Measurements from ENCODE around the gene UCP3.

GRCh38 chr11:73977856-73978519 is 30.9 kb downstream of the UCP3 start:
- TF ChIP-seq POLR2A (IDR thresholded peaks at IDR 0.05; ENCODE audit: low read length) (no peak), GATA1 (IDR thresholded peaks at IDR 0.05; ENCODE audit: low read depth, low read length) (no peak)

Data from erythroblast (primary cell).